ENCODE data around the gene CECR2. TPM values are rescaled to one million over a fixed set of nuclear protein-coding genes. Genes with fewer than 3 reads are reported as not detected.
"Not testable (repeated sequence)": the region's sequence is repeated elsewhere in the genome, so short reads cannot be mapped to it uniquely, and the experiment has no call there.

CECR2 gene
- total RNA-seq, 6 donors from 2014 or later: 5.8 to 35.6 (median 11.6) TPM

GRCh38 chr22:17423616-17424015, 54.4 kb downstream of the CECR2 start:
- no peaks in the 10 kb centered on the region for H3K27me3 ChIP-seq
- H3K4me3 ChIP-seq: no peak overlapping the region
- no peak overlapping the region for H3K27ac ChIP-seq
- ATAC-seq (ENCODE audit: low FRiP score in 2 of 2): no peak
- H3K4me1 ChIP-seq: no peaks in the 10 kb centered on the region
- H3K36me3 ChIP-seq: no peaks in the 10 kb centered on the region
- WGBS, 2 donors: 76 to 80% methylated on average over 6 of the region's 6 CpGs
- DNase-seq: no peak
- TF ChIP-seq CTCF (IDR thresholded peaks at IDR 0.05): no peak
- no peak for TF ChIP-seq POLR2AphosphoS5 (IDR thresholded peaks at IDR 0.05)
- no peak for TF ChIP-seq EP300 (IDR thresholded peaks at IDR 0.05)
- no peak for TF ChIP-seq POLR2A (IDR thresholded peaks at IDR 0.05)
- no peaks in the 10 kb centered on the region for H3K9me3 ChIP-seq

- not testable (repeated sequence) for H3K36me3 ChIP-seq; H3K4me1 ChIP-seq; H3K27me3 ChIP-seq; DNase-seq; H3K27ac ChIP-seq; H3K9me3 ChIP-seq; H3K4me3 ChIP-seq; ATAC-seq (ENCODE audit: low FRiP score in 2 of 2)
- 81 to 98% methylated on average over 6 of the region's 6 CpGs for WGBS, 2 donors
These were observed 58.3 kb downstream of the CECR2 start for GRCh38 chr22:17427528-17427927.

GRCh38 chr22:17429516-17429915, 60.3 kb downstream of the CECR2 start:
- Histone ChIP-seq H3K4me1 (peaks cover 0 to 5% (median 2%) of the 10 kb centered on the region in 4 donors), H3K36me3 (no peaks in the 10 kb centered on the region), H3K27me3 (no peaks in the 10 kb centered on the region), H3K27ac (no peak overlapping the region), H3K9me3 (no peaks in the 10 kb centered on the region), H3K4me3 (no peak overlapping the region)
- TF ChIP-seq POLR2A (IDR thresholded peaks at IDR 0.05): no peak
- TF ChIP-seq CTCF (IDR thresholded peaks at IDR 0.05): no peak
- TF ChIP-seq POLR2AphosphoS5 (IDR thresholded peaks at IDR 0.05): no peak
- no peak for TF ChIP-seq EP300 (IDR thresholded peaks at IDR 0.05)
- 66 to 67% methylated on average over 1 of the region's 1 CpG for WGBS, 2 donors
- no peak for ATAC-seq (ENCODE audit: low FRiP score in 2 of 2)
- DNase-seq: no peak

GRCh38 chr22:17430412-17430811, 61.2 kb downstream of the CECR2 start:
- H3K27ac ChIP-seq: peak overlapping the region in 1 of 4 donors; percentile 32

GRCh38 chr22:17431179-17431578, 61.9 kb downstream of the CECR2 start:
- 67 to 82% methylated on average over 1 of the region's 1 CpG for WGBS, 2 donors
- ATAC-seq (ENCODE audit: low FRiP score in 2 of 2) (no peak), DNase-seq (no peak)
- Histone ChIP-seq H3K4me3 (no peak overlapping the region), H3K27ac (no peak overlapping the region), H3K27me3 (no peaks in the 10 kb centered on the region), H3K9me3 (no peaks in the 10 kb centered on the region), H3K36me3 (no peaks in the 10 kb centered on the region), H3K4me1 (peaks cover 0 to 9% (median 5%) of the 10 kb centered on the region in 4 donors)
- TF ChIP-seq POLR2AphosphoS5 (IDR thresholded peaks at IDR 0.05) (no peak), POLR2A (IDR thresholded peaks at IDR 0.05) (no peak), CTCF (IDR thresholded peaks at IDR 0.05) (no peak), EP300 (IDR thresholded peaks at IDR 0.05) (no peak)

More at GRCh38 chr22:17430412-17430811, 61.2 kb downstream of the CECR2 start:
- no peak overlapping the region for H3K4me3 ChIP-seq
- ATAC-seq (ENCODE audit: low FRiP score in 2 of 2) (peak; percentile 48 to 66), DNase-seq (peak in 1 of 2 donors; percentile 42)
- TF ChIP-seq CTCF (IDR thresholded peaks at IDR 0.05) (no peak), POLR2AphosphoS5 (IDR thresholded peaks at IDR 0.05) (no peak), POLR2A (IDR thresholded peaks at IDR 0.05) (no peak), EP300 (IDR thresholded peaks at IDR 0.05) (no peak)
- no peaks in the 10 kb centered on the region for H3K27me3 ChIP-seq
- no peaks in the 10 kb centered on the region for H3K9me3 ChIP-seq
- no peaks in the 10 kb centered on the region for H3K36me3 ChIP-seq
- peaks cover 0 to 5% (median 2%) of the 10 kb centered on the region in 4 donors for H3K4me1 ChIP-seq

Data from upper lobe of left lung (tissue), 6 donors.